Activated CD8-positive, alpha-beta T cell treated with anti-CD3 and anti-CD28 coated beads for 36 hours (primary cell): ENCODE measurements around the gene CD38. TPM values are rescaled to one million over a fixed set of nuclear protein-coding genes. Genes with fewer than 3 reads are reported as not detected.
A peak's percentile ranks its signal among the peaks of the same experiment; 100 is the strongest.
"Not testable (repeated sequence)": the region's sequence is repeated elsewhere in the genome, so short reads cannot be mapped to it uniquely, and the experiment has no call there.

Experiments used
- ATAC-seq: fragments of 200-7000 bp; cut with Tn5 transposase; one replicate; pipeline ENCODE4 v1.10.0; 2021; ENCODE audit warnings: mild to moderate bottlenecking, moderate library complexity
- CTCF ChIA-PET: fragments of 350-600 bp; sonication (Branson Sonifier 250); formaldehyde crosslinking; loops from one replicate; lab custom pipeline; 2021; ENCODE audit warnings: antibody characterized with exemption; lab: Charles Lee
- POLR2A ChIA-PET: fragments of 350-600 bp; sonication (Branson Sonifier 250); formaldehyde crosslinking; loops from one replicate; lab custom pipeline; 2021; ENCODE audit warnings: antibody characterized with exemption; lab: Charles Lee
- DNase-seq: peaks from one replicate; pipeline ENCODE4 v3.0.0-alpha.2; 2020
- H3K27ac Mint-ChIP-seq: one replicate; pipeline ENCODE4 v1.8.0; 2021; ENCODE audit warnings: mild to moderate bottlenecking, mixed read lengths
- H3K27me3 Mint-ChIP-seq: one replicate; pipeline ENCODE4 v1.8.0; 2021; ENCODE audit warnings: mixed read lengths
- H3K36me3 Mint-ChIP-seq: one replicate; pipeline ENCODE4 v1.8.0; 2021; ENCODE audit warnings: low read depth, mixed read lengths
- H3K4me1 Mint-ChIP-seq: one replicate; pipeline ENCODE4 v1.8.0; 2021; ENCODE audit warnings: low read depth, mixed read lengths
- H3K4me3 Mint-ChIP-seq: one replicate; pipeline ENCODE4 v1.8.0; 2021; ENCODE audit warnings: mild to moderate bottlenecking, moderate library complexity, mixed read lengths
- H3K9me3 Mint-ChIP-seq: one replicate; pipeline ENCODE4 v1.8.0; 2021; ENCODE audit warnings: mixed read lengths
- intact Hi-C: fragments of 100-400 bp; cut with micrococcal nuclease; formaldehyde crosslinking; loops from one replicate; pipeline ENCODE4 v1.10.0; 2022
- total RNA-seq, 2 experiments: library from RNA; stranded (reverse); gene quantifications; one replicate each; pipeline ENCODE4 v1.2.3, GENCODE V29; 2021
- TF ChIP-seq, protein P1 (sequence below): fragments of 200-600 bp; IDR thresholded peaks from one replicate; pipeline ENCODE4 v1.8.0; 2022; ENCODE audit warnings: antibody characterized with exemption, mild to moderate bottlenecking

CD38 gene
- total RNA-seq, 2 experiments from 2014 or later, result 24.3 to 25.6 TPM

DNA sequence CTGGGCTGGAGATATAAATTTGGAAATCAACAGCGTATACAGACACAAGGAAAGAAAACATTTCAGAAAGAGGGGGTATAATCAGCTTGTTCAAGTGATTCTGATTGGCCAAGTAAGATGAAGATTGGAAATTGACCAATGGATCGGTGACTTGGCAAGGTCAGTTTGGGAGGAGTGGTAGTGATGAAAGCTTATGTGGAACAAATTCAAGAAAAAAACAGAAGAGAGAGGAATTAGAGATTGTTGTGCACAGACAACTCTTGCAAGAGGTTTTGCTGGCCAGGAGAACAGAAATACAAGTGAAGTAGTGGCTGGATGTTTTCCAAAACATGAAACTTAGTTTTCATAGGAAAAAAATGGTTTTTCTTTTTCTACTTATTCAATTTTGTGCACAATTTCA is 16.3 kb downstream of the CD38 start:
- H3K36me3 Mint-ChIP-seq, result peaks cover 16% of the 10 kb centered on the region
- DNase-seq, result no peak
- TF ChIP-seq, protein P1, sequence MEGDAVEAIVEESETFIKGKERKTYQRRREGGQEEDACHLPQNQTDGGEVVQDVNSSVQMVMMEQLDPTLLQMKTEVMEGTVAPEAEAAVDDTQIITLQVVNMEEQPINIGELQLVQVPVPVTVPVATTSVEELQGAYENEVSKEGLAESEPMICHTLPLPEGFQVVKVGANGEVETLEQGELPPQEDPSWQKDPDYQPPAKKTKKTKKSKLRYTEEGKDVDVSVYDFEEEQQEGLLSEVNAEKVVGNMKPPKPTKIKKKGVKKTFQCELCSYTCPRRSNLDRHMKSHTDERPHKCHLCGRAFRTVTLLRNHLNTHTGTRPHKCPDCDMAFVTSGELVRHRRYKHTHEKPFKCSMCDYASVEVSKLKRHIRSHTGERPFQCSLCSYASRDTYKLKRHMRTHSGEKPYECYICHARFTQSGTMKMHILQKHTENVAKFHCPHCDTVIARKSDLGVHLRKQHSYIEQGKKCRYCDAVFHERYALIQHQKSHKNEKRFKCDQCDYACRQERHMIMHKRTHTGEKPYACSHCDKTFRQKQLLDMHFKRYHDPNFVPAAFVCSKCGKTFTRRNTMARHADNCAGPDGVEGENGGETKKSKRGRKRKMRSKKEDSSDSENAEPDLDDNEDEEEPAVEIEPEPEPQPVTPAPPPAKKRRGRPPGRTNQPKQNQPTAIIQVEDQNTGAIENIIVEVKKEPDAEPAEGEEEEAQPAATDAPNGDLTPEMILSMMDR, result no peak
- no peaks in the 10 kb centered on the region for H3K9me3 Mint-ChIP-seq
- no peak overlapping the region for H3K4me3 Mint-ChIP-seq
- POLR2A ChIA-PET, result interaction anchor here (0.7 to 1.3 kb wide), 3 partner anchors 12 to 25 kb away, joined by 3 read pairs; partner anchors contain the start of gene CD38
- peak; percentile 34 for ATAC-seq
- H3K27ac Mint-ChIP-seq, result peak overlapping the region; percentile 81
- H3K27me3 Mint-ChIP-seq, result no peaks in the 10 kb centered on the region
- CTCF ChIA-PET, result interaction anchor here (1.1 to 2.2 kb wide), 6 partner anchors 11 to 88 kb away, joined by 3 to 9 read pairs (median 5); no protein-coding TSS in a partner anchor
- H3K4me1 Mint-ChIP-seq, result peaks cover 41% of the 10 kb centered on the region
- intact Hi-C loops, result loop anchor here (2.0 kb wide), 1 partner anchor 14 kb away; no protein-coding TSS in a partner anchor

DNA sequence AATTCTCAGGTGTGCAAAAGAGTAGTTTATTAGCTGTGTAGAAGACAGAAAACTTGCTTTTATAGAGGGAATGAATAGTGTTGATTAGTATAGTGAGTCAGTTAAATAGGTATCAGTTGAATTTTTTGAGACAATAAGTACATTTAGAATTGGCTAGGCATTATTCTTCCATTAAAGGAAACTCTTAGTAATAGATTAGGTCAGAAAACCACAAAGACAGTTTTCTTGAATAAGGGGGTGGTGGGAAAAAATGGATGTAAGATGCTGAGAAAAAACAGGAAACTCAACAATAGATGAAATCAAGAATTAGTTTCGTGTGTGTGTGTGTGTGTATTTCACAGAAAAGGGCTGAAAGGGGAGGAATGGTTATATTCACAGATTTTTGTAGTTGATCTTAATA is 16.8 kb downstream of the CD38 start:
- intact Hi-C loops, result loop anchor here (2.0 kb wide), 1 partner anchor 14 kb away; no protein-coding TSS in a partner anchor
- H3K4me1 Mint-ChIP-seq, result peaks cover 45% of the 10 kb centered on the region
- ChIA-PET CTCF (interaction anchor here (1.5 to 2.2 kb wide), 3 partner anchors 10 to 87 kb away, joined by 3 to 9 read pairs (median 6); no protein-coding TSS in a partner anchor), POLR2A (interaction anchor here (0.7 to 1.3 kb wide), 3 partner anchors 12 to 26 kb away, joined by 3 read pairs; partner anchors contain the start of gene CD38)
- peaks cover 13% of the 10 kb centered on the region for H3K36me3 Mint-ChIP-seq
- H3K4me3 Mint-ChIP-seq, result peak overlapping the region; percentile 47
- TF ChIP-seq, protein P1, result no peak
- peak overlapping the region; percentile 81 for H3K27ac Mint-ChIP-seq
- DNase-seq (no peak), ATAC-seq (peak; percentile 81)
- H3K9me3 Mint-ChIP-seq, result no peaks in the 10 kb centered on the region
- H3K27me3 Mint-ChIP-seq, result no peaks in the 10 kb centered on the region

GRCh38 chr4:15797320-15797719 is 19.2 kb downstream of the CD38 start:
- TF ChIP-seq, protein P1, result no peak
- ChIA-PET CTCF (no interaction called here), POLR2A (no interaction called here)
- intact Hi-C loops, result no loop called here
- Mint-ChIP-seq H3K27me3 (no peaks in the 10 kb centered on the region), H3K4me1 (peaks cover 46% of the 10 kb centered on the region), H3K4me3 (no peak overlapping the region), H3K27ac (no peak overlapping the region), H3K36me3 (peaks cover 14% of the 10 kb centered on the region), H3K9me3 (no peaks in the 10 kb centered on the region)
- ATAC-seq (no peak), DNase-seq (no peak)

DNA sequence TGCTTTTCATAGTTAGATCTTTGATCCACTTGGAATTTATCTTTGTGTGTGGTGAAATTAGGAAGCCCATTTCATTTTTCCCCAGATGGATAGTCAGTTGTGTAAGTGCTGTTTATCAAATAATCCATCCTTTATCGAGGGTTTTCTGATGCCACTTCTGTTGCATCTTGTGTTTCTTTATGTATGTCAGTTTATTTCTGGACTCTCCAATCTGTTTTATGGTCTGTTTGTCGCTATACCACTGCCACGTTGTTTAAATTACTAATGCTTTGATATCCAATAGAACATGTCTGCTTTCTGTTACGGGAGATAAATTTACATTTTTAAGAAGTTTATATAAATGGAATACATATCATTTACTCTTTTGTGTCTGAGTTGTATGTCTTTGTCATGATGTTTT is 21.0 kb downstream of the CD38 start:
- H3K27ac Mint-ChIP-seq, result no peak overlapping the region
- DNase-seq (no peak), ATAC-seq (no peak)
- peaks cover 35% of the 10 kb centered on the region for H3K4me1 Mint-ChIP-seq
- H3K9me3 Mint-ChIP-seq, result no peaks in the 10 kb centered on the region
- CTCF ChIA-PET, result interaction anchor here (1.3 to 1.5 kb wide), 2 partner anchors 84 to 157 kb away, joined by 6 to 7 read pairs; no protein-coding TSS in a partner anchor
- TF ChIP-seq, protein P1, result no peak
- no peak overlapping the region for H3K4me3 Mint-ChIP-seq
- POLR2A ChIA-PET, result interaction anchor here (0.5 kb wide), 1 partner anchor 42 kb away, joined by 3 read pairs; no protein-coding TSS in a partner anchor
- no peaks in the 10 kb centered on the region for H3K27me3 Mint-ChIP-seq
- intact Hi-C loops, result no loop called here
- H3K36me3 Mint-ChIP-seq, result peaks cover 7% of the 10 kb centered on the region

- Mint-ChIP-seq H3K36me3 (peaks cover 7% of the 10 kb centered on the region), H3K27me3 (no peaks in the 10 kb centered on the region), H3K4me1 (peaks cover 29% of the 10 kb centered on the region), H3K9me3 (no peaks in the 10 kb centered on the region), H3K4me3 (no peak overlapping the region), H3K27ac (no peak overlapping the region)
- DNase-seq (no peak), ATAC-seq (no peak)
- POLR2A ChIA-PET, result no interaction called here
- CTCF ChIA-PET, result interaction anchor here (0.9 to 1.5 kb wide), 3 partner anchors 49 to 156 kb away, joined by 3 to 7 read pairs (median 6); no protein-coding TSS in a partner anchor
- TF ChIP-seq, protein P1, result no peak
- intact Hi-C loops, result no loop called here
Observed at GRCh38 chr4:15799701-15800100, 21.6 kb downstream of the CD38 start.

DNA sequence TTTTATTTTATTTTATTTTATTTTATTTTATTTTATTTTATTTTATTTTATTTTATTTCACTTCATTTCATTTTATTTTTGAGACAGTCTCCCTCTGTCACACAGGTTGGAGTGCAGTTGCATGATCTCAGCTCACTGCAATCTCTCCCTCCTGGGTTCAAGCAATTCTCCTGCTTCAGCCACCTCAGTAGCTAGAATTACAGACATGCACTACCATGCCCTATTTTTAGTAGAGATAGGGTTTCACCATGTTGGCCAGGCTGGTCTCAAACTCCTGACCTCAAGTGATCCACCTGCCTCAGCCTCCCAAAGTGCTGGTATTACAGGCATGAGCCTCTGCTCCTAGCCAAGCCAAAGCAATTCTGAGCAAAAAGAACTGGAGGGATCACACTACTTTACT is 24.4 kb downstream of the CD38 start:
- H3K4me3 Mint-ChIP-seq, H3K27ac Mint-ChIP-seq, POLR2A ChIA-PET, H3K9me3 Mint-ChIP-seq, H3K27me3 Mint-ChIP-seq, DNase-seq, H3K36me3 Mint-ChIP-seq, ATAC-seq, intact Hi-C loops: not testable (repeated sequence)
- peaks cover 15% of the 10 kb centered on the region for H3K4me1 Mint-ChIP-seq
- CTCF ChIA-PET, result interaction anchor here (2.0 kb wide), 1 partner anchor 80 kb away, joined by 8 read pairs; no protein-coding TSS in a partner anchor
